ENCODE data around the gene CCL22.
"Not testable (repeated sequence)": the region's sequence is repeated elsewhere in the genome, so short reads cannot be mapped to it uniquely, and the experiment has no call there.

- TF ChIP-seq POLR2A (IDR thresholded peaks at IDR 0.05): not testable (repeated sequence)
- TF ChIP-seq, protein P1, sequence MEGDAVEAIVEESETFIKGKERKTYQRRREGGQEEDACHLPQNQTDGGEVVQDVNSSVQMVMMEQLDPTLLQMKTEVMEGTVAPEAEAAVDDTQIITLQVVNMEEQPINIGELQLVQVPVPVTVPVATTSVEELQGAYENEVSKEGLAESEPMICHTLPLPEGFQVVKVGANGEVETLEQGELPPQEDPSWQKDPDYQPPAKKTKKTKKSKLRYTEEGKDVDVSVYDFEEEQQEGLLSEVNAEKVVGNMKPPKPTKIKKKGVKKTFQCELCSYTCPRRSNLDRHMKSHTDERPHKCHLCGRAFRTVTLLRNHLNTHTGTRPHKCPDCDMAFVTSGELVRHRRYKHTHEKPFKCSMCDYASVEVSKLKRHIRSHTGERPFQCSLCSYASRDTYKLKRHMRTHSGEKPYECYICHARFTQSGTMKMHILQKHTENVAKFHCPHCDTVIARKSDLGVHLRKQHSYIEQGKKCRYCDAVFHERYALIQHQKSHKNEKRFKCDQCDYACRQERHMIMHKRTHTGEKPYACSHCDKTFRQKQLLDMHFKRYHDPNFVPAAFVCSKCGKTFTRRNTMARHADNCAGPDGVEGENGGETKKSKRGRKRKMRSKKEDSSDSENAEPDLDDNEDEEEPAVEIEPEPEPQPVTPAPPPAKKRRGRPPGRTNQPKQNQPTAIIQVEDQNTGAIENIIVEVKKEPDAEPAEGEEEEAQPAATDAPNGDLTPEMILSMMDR (IDR thresholded peaks at IDR 0.05): not testable (repeated sequence)
Measured at GRCh38 chr16:57374925-57375465, 16.4 kb downstream of the CCL22 start.

Measured in prostate gland (tissue), 2 donors.